Upper lobe of left lung (tissue), 4 donors: ENCODE results near the gene ZNF214.

Source experiments
- EP300 ChIP-seq, 4 donors: sonication (generic); formaldehyde crosslinking; IDR thresholded peaks; one replicate each; pipeline ENCODE4 v1.5.1; 2017; ENCODE audit warnings: antibody characterized with exemption in 4 of 4, control low read depth in 2 of 4
- POLR2A ChIP-seq, 4 donors: fragments of 450-650 bp; IDR thresholded peaks; one replicate each; pipeline ENCODE4 v1.5.1; 2016 to 2017; ENCODE audit warnings: antibody characterized with exemption in 4 of 4, mild to moderate bottlenecking in 2 of 4
- POLR2AphosphoS5 ChIP-seq, 2 donors: sonication (generic); formaldehyde crosslinking; IDR thresholded peaks; one replicate each; pipeline ENCODE4 v1.5.1; 2017; ENCODE audit warnings: antibody characterized with exemption in 2 of 2
- TF ChIP-seq, protein P1 (sequence below), 6 experiments: fragments of 450-650 bp in 4 of 6; fragments of 200-600 bp in 2 of 6; sonication (generic) in 2 of 6; IDR thresholded peaks; one replicate each; pipeline ENCODE4 v1.5.1; 2016 to 2019; ENCODE audit warnings: antibody characterized with exemption in 6 of 6

DNA sequence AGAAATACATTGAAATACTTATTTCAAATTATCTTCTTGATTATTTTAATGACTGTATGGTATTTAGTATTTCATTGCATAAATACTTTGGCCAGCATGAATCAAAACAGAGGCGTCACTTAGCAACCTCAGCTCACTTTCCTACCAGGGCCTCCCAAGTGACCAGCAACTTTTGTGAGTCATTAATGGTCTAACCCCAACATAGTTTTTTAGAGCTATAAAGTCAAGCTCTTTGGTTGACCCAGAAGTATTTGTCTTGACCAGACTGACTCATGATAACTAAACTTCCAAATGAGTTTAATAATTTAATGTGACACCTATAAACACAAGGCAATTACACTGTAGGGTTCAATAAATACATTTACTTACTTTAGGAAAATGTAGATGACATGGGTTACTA is 40.7 kb upstream of the ZNF214 start:
- no peak for TF ChIP-seq POLR2A (IDR thresholded peaks at IDR 0.05)
- TF ChIP-seq, protein P1, sequence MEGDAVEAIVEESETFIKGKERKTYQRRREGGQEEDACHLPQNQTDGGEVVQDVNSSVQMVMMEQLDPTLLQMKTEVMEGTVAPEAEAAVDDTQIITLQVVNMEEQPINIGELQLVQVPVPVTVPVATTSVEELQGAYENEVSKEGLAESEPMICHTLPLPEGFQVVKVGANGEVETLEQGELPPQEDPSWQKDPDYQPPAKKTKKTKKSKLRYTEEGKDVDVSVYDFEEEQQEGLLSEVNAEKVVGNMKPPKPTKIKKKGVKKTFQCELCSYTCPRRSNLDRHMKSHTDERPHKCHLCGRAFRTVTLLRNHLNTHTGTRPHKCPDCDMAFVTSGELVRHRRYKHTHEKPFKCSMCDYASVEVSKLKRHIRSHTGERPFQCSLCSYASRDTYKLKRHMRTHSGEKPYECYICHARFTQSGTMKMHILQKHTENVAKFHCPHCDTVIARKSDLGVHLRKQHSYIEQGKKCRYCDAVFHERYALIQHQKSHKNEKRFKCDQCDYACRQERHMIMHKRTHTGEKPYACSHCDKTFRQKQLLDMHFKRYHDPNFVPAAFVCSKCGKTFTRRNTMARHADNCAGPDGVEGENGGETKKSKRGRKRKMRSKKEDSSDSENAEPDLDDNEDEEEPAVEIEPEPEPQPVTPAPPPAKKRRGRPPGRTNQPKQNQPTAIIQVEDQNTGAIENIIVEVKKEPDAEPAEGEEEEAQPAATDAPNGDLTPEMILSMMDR (IDR thresholded peaks at IDR 0.05): no peak
- no peak for TF ChIP-seq EP300 (IDR thresholded peaks at IDR 0.05)
- no peak for TF ChIP-seq POLR2AphosphoS5 (IDR thresholded peaks at IDR 0.05)
